Measurements from ENCODE around the gene CRIP1.

The CRIP1 gene

DNA sequence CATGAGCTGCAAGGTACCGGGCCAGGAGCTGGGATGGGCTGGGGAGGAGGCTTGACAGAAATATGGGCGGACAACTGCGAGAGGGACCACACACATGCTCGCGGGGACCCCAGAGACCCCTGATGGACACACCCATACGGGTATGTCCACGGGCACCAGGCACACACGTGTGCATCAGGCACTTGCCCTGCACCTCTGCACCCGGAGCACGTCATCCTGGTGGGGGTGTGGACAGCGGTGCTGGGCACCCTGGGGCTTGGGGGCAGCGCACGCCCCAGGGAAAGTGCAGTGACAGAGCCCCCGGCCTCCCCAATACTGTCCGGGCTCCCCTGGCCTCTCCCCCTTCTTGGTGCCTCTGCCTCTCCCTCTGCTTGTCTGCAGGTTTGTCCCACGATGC lies 1.7 kb upstream of the CRIP1 start:
- Histone ChIP-seq H3K9me3 (ENCODE audit: low read depth, low read length) (no peaks in the 10 kb centered on the region), H3K27ac (no peak overlapping the region; the same call in 1 of the 2 replicates), H3K36me3 (ENCODE audit: insufficient read depth, low read length) (no peaks in the 10 kb centered on the region), H3K9ac (ENCODE audit: insufficient read length) (no peak overlapping the region), H3K4me3 (no peak overlapping the region)
- no peak for TF ChIP-seq EZH2 (IDR thresholded peaks at IDR 0.05)
- TF ChIP-seq FOXP2 (optimal IDR thresholded peaks at IDR 0.05; ENCODE audit: control extremely low read depth, extremely low read length, insufficient read depth) = no peak
- TF ChIP-seq POLR2AphosphoS5 (IDR thresholded peaks at IDR 0.05; ENCODE audit: borderline replicate concordance, low read depth, low read length) = no peak
- no peak for DNase-seq (ENCODE audit: low read depth, low spot score)

DNA sequence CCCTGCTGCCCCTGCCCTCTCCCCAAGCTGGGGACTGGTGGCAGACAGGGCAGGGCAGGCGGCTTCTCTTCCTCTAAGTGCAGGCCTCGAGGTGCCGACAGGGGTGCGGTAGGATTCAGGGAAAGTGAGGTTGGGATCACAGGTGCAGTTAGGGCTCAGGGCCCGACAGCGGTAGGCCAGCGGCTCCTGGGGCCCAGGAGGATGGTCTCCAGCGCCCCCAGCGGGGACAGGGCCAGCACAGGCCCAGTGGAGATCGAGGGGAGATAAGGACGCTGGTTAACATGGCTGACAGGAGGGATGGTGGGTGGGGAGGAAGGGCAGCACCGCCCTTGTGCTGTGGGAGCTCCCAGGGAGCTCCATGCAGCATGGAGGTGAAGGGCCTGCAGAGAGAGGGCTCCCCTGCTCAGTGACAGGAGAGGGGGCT lies 935 bp upstream of the CRIP1 start:
- no peak for DNase-seq (ENCODE audit: low read depth, low spot score)
- no peak overlapping the region for H3K4me3 ChIP-seq
- no peak overlapping the region for H3K9ac ChIP-seq (ENCODE audit: insufficient read length)
- H3K36me3 ChIP-seq (ENCODE audit: insufficient read depth, low read length) = no peaks in the 10 kb centered on the region
- no peaks in the 10 kb centered on the region for H3K9me3 ChIP-seq (ENCODE audit: low read depth, low read length)
- H3K27ac ChIP-seq = 0 out of 2 replicates have a peak overlapping the region, but pooled peaks have one; percentile 26
- TF ChIP-seq EZH2 (IDR thresholded peaks at IDR 0.05) (no peak), POLR2AphosphoS5 (IDR thresholded peaks at IDR 0.05; ENCODE audit: borderline replicate concordance, low read depth, low read length) (no peak), FOXP2 (optimal IDR thresholded peaks at IDR 0.05; ENCODE audit: control extremely low read depth, extremely low read length, insufficient read depth) (no peak)

DNA sequence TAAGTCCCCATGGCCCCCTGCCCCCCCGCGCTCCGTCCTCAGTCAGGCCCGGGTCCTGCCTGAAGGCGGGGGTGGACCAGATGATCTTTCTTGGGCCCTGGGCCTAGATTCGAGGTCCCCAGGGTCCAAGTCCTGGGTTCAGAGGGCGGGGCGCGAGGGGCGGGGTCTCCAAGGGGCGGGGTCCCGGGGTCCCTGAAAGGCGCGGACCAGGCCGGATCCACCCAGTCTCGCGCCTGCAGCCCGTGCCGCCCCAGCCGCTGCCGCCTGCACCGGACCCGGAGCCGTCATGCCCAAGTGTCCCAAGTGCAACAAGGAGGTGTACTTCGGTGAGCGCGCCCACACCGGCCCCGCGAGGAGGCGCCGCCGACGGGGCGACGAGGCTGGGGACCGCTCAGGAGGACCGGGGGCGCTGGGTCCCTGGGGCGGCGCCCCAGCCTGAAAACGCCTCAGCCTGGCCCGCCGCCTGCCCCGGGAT lies 325 bp downstream of the CRIP1 start:
- Histone ChIP-seq H3K9me3 (ENCODE audit: low read depth, low read length) (no peaks in the 10 kb centered on the region), H3K36me3 (ENCODE audit: insufficient read depth, low read length) (no peaks in the 10 kb centered on the region), H3K4me3 (peak overlapping the region; percentile 78), H3K9ac (ENCODE audit: insufficient read length) (peak overlapping the region; percentile 75), H3K27ac (peak overlapping the region; percentile 68)
- DNase-seq (ENCODE audit: low read depth, low spot score) = no peak
- TF ChIP-seq FOXP2 (optimal IDR thresholded peaks at IDR 0.05; ENCODE audit: control extremely low read depth, extremely low read length, insufficient read depth) (no peak), POLR2AphosphoS5 (IDR thresholded peaks at IDR 0.05; ENCODE audit: borderline replicate concordance, low read depth, low read length) (peak; percentile 81; the same call in 1 of the 2 replicates)

DNA sequence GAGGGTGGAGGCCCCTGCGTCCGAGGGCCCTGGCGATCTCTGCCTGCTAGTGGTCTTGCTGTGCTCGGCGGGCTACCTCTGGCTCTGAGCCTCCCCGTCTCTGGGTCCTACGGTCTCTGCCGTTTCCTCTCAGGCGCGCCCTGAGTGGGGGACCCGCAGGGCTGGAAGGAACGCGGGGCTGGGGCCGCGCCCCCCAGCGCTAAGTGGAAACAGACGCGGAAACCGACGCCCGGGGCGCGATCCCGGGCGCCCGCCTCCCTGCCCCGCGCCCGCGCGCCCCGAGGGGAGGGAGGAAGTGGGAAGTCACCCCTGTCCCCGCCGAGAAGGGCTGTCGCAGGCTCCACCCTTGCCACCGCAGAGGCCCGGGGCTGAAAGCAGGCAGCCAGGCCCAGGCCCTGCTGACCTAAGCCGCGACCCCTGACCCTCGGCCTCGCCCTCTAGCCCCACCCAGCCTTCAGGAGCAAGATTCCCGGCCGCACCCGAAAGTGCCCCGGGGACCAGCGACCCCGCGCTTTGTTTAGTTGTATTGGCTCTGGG lies 831 bp downstream of the CRIP1 start:
- Histone ChIP-seq H3K27ac (peak overlapping the region; percentile 68), H3K36me3 (ENCODE audit: insufficient read depth, low read length) (no peaks in the 10 kb centered on the region), H3K9ac (ENCODE audit: insufficient read length) (peak overlapping the region; percentile 75), H3K9me3 (ENCODE audit: low read depth, low read length) (no peaks in the 10 kb centered on the region), H3K4me3 (peak overlapping the region; percentile 78)
- DNase-seq (ENCODE audit: low read depth, low spot score) = no peak
- peak; percentile 11; the same call in 1 of the 2 replicates for TF ChIP-seq POLR2AphosphoS5 (IDR thresholded peaks at IDR 0.05; ENCODE audit: borderline replicate concordance, low read depth, low read length)
- no peak for TF ChIP-seq EZH2 (IDR thresholded peaks at IDR 0.05)
- TF ChIP-seq FOXP2 (optimal IDR thresholded peaks at IDR 0.05; ENCODE audit: control extremely low read depth, extremely low read length, insufficient read depth) = no peak

DNA sequence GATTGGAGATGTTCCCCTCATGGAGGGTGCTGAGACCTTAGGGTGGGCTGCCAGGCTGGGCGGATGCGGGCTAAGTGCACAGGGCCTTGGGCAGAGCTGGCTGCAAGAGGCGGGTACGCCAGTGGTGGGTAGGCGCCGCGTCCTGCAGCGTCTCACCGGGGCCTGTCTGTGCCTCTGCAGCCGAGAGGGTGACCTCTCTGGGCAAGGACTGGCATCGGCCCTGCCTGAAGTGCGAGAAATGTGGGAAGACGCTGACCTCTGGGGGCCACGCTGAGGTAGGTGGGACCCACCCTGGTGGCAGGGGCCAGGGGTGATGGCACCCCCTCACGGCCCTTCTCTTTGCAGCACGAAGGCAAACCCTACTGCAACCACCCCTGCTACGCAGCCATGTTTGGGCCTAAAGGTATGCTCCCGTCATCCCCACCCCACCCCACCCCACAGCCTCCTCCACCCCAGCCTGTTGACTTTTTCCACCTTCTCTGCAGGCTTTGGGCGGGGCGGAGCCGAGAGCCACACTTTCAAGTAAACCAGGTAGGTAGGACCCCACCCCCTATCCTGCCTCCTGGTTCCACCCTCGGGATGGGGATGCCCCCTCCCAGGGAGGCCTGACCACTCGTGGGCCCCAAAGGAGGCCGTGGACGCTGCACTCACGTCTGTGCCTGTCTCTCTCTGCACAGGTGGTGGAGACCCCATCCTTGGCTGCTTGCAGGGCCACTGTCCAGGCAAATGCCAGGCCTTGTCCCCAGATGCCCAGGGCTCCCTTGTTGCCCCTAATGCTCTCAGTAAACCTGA lies 1.5 kb downstream of the CRIP1 start:
- peak overlapping the region; percentile 86 for H3K4me3 ChIP-seq
- DNase-seq (ENCODE audit: low read depth, low spot score) = no peak
- peak overlapping the region; percentile 85 for H3K27ac ChIP-seq
- H3K9me3 ChIP-seq (ENCODE audit: low read depth, low read length) = no peaks in the 10 kb centered on the region
- no peaks in the 10 kb centered on the region for H3K36me3 ChIP-seq (ENCODE audit: insufficient read depth, low read length)
- peak overlapping the region; percentile 75 for H3K9ac ChIP-seq (ENCODE audit: insufficient read length)
- no peak for TF ChIP-seq EZH2 (IDR thresholded peaks at IDR 0.05)
- no peak for TF ChIP-seq POLR2AphosphoS5 (IDR thresholded peaks at IDR 0.05; ENCODE audit: borderline replicate concordance, low read depth, low read length)
- TF ChIP-seq FOXP2 (optimal IDR thresholded peaks at IDR 0.05; ENCODE audit: control extremely low read depth, extremely low read length, insufficient read depth) = no peak

DNA sequence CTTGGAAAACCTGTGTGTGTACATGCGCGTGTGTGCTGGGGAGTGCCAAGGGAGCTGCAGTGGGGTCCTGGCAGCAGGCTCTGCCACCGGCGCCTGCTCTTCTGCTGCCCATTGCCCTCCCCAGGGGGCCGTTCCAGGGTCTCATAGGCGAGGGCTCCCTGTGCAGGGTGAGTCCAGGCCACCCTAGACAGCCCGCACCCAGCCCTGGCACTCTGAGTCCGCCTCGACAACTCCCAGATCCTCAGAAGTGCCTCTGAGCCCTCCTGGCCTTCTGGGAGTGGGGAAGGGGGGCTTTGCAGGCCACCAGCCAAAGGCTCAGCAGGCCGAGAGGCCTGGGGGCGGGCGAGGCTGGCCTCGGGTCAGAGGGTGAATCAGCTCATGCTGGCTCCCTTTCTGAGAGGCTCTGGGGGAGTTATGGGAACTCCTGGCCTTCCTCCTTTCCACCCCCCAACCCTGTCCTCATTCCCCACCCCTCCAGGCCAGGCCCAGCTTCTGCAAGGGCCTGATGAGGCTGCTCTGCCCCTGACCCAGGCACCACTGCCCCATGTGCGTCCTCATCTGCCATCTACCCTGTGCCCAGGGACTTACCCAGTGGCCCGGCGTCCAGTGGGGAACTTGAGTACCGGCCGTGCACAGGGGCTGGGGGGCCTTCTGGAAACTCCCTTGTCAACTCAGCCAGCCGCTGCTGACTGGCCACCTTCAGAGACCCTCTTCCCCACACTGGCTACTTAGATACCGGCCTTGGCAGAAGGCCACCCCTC lies 2.3 kb downstream of the CRIP1 start:
- Histone ChIP-seq H3K36me3 (ENCODE audit: insufficient read depth, low read length) (no peaks in the 10 kb centered on the region), H3K27ac (peak overlapping the region; percentile 85), H3K4me3 (peak overlapping the region; percentile 86), H3K9ac (ENCODE audit: insufficient read length) (no peak overlapping the region), H3K9me3 (ENCODE audit: low read depth, low read length) (no peaks in the 10 kb centered on the region)
- TF ChIP-seq FOXP2 (optimal IDR thresholded peaks at IDR 0.05; ENCODE audit: control extremely low read depth, extremely low read length, insufficient read depth) (no peak), POLR2AphosphoS5 (IDR thresholded peaks at IDR 0.05; ENCODE audit: borderline replicate concordance, low read depth, low read length) (no peak), EZH2 (IDR thresholded peaks at IDR 0.05) (no peak)
- DNase-seq (ENCODE audit: low read depth, low spot score) = no peak

DNA sequence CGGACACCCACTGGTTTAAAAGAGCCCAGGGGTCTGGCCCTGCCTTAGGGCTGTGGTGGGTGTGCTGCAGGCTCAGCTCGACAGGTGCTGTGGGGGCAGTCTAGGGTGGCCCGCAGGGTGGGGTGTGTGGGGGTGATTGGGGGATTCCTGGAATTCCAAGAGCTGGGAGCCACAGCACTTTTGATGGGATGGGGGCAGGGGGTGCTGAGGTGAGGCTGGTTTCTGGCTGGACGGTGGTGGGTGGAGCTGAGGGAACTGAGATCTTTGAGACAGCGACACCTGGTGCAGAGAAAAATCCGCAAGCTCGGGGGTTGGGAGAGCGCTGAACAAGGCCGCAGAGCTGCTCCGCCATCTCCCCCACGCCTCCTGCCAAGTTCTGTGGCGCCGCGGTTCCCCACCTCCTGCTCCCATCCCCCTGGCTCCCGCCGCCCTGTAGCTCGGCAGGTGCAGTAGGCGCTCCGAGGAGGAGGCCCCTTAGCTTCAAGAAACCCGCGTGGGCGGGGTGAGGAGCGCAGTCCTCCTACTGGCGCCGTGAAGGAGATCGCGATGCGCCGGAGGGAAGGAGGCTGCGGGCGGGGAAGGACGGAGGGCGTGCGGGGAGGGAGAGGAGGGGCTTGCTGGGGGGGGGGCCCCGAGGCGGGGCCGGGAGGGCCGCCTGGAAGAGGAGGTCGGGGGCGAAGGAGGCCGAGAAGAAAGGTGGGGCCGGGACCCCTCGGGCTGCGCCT lies 3.0 kb downstream of the CRIP1 start:
- TF ChIP-seq POLR2AphosphoS5 (IDR thresholded peaks at IDR 0.05; ENCODE audit: borderline replicate concordance, low read depth, low read length) (peak; percentile 69), EZH2 (IDR thresholded peaks at IDR 0.05) (no peak)
- peak overlapping the region; percentile 65 for H3K9ac ChIP-seq (ENCODE audit: insufficient read length)
- peak; percentile 76 for DNase-seq (ENCODE audit: low read depth, low spot score)
- H3K36me3 ChIP-seq (ENCODE audit: insufficient read depth, low read length) = no peaks in the 10 kb centered on the region
- H3K9me3 ChIP-seq (ENCODE audit: low read depth, low read length) = no peaks in the 10 kb centered on the region
- H3K4me3 ChIP-seq = peak overlapping the region; percentile 86
- peak overlapping the region; percentile 85 for H3K27ac ChIP-seq

DNA sequence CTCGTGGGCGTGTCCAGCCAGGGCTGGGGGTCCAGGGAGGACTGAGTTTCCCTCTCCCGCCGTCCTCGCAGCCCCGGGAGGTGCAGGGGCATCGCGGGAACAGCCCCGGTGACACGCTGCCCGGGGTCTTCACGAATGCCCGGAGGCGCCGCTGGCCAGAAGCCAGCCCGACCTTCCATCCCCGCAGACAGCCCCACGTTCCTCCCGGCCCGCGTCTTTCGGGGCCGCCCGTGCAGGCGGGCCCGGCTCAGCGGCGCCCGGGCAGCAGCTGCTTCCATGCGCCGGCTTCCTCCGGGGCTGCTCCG lies 3.5 kb downstream of the CRIP1 start:
- Histone ChIP-seq H3K4me3 (peak overlapping the region; percentile 86), H3K9me3 (ENCODE audit: low read depth, low read length) (no peaks in the 10 kb centered on the region)

More for the DNA sequence above, 3.5 kb downstream of the CRIP1 start:
- peak overlapping the region; percentile 85 for H3K27ac ChIP-seq
- no peak for DNase-seq (ENCODE audit: low read depth, low spot score)
- H3K9ac ChIP-seq (ENCODE audit: insufficient read length) = peak overlapping the region; percentile 65
- H3K36me3 ChIP-seq (ENCODE audit: insufficient read depth, low read length) = no peaks in the 10 kb centered on the region
- TF ChIP-seq POLR2AphosphoS5 (IDR thresholded peaks at IDR 0.05; ENCODE audit: borderline replicate concordance, low read depth, low read length) (no peak), EZH2 (IDR thresholded peaks at IDR 0.05) (no peak), FOXP2 (optimal IDR thresholded peaks at IDR 0.05; ENCODE audit: control extremely low read depth, extremely low read length, insufficient read depth) (no peak)

Measured in SK-N-MC (cell line).